GM19351 (cell line): ENCODE data around the gene CHI3L1.

ENCODE experiments used
- ATAC-seq: cut with Tn5 transposase; IDR thresholded peaks from one replicate; pipeline ENCODE4 v1.9.1; 2021; ENCODE audit warnings: mild to moderate bottlenecking, moderate library complexity; ENCODE audit not compliant: unreplicated experiment

Gene CHI3L1

GRCh38 chr1:203206129-203206687 lies 19.7 kb upstream of the CHI3L1 start:
- ATAC-seq = no peak

GRCh38 chr1:203204756-203205155 lies 18.3 kb upstream of the CHI3L1 start:
- no peak for ATAC-seq

- no peak for ATAC-seq
These were observed 16.1 kb upstream of the CHI3L1 start for GRCh38 chr1:203202431-203203245.

- ATAC-seq = no peak
These were observed 15.2 kb upstream of the CHI3L1 start for GRCh38 chr1:203201516-203202205.

GRCh38 chr1:203200916-203201315 lies 14.4 kb upstream of the CHI3L1 start:
- ATAC-seq = no peak

GRCh38 chr1:203199816-203200571 lies 13.5 kb upstream of the CHI3L1 start:
- ATAC-seq = no peak

GRCh38 chr1:203199481-203199815 lies 12.9 kb upstream of the CHI3L1 start:
- ATAC-seq = no peak

GRCh38 chr1:203199002-203199401 lies 12.5 kb upstream of the CHI3L1 start:
- ATAC-seq = no peak

- no peak for ATAC-seq
These were observed 11.1 kb upstream of the CHI3L1 start for GRCh38 chr1:203197625-203198024.

GRCh38 chr1:203196371-203196770 lies 9.9 kb upstream of the CHI3L1 start:
- no peak for ATAC-seq

GRCh38 chr1:203190949-203191348 lies 4.4 kb upstream of the CHI3L1 start:
- no peak for ATAC-seq

- ATAC-seq = no peak
These were observed 3.4 kb upstream of the CHI3L1 start for GRCh38 chr1:203189951-203190352.

GRCh38 chr1:203188686-203189232 lies 2.3 kb upstream of the CHI3L1 start:
- no peak for ATAC-seq

GRCh38 chr1:203187689-203188264 lies 1.3 kb upstream of the CHI3L1 start:
- no peak for ATAC-seq

- ATAC-seq = no peak
These were observed 791 bp upstream of the CHI3L1 start for GRCh38 chr1:203187304-203187685.

- no peak for ATAC-seq
These were observed 436 bp downstream of the CHI3L1 start for GRCh38 chr1:203186091-203186445.

GRCh38 chr1:203185585-203185984 lies 919 bp downstream of the CHI3L1 start:
- ATAC-seq = no peak

GRCh38 chr1:203185061-203185461 lies 1.4 kb downstream of the CHI3L1 start:
- ATAC-seq = no peak

GRCh38 chr1:203184467-203184866 lies 2.0 kb downstream of the CHI3L1 start:
- no peak for ATAC-seq

GRCh38 chr1:203183828-203184227 lies 2.7 kb downstream of the CHI3L1 start:
- no peak for ATAC-seq

- no peak for ATAC-seq
These were observed 4.0 kb downstream of the CHI3L1 start for GRCh38 chr1:203182387-203182953.
